H1 (cell line): ENCODE data around the gene TMTC2. TPM values are rescaled to one million over a fixed set of nuclear protein-coding genes. Genes with fewer than 3 reads are reported as not detected.

Experiments used
- BRCA1 ChIP-seq: IDR thresholded peaks from 2 replicates; pipeline ENCODE4 v1.6.1; 2012; ENCODE audit warnings: low read depth, low read length, improper control_type of control experiment
- TCF12 ChIP-seq: IDR thresholded peaks from 2 replicates; pipeline ENCODE4 v1.6.1; 2011; ENCODE audit warnings: low read depth, mild to moderate bottlenecking, low read length
- polyA plus RNA-seq, 7 experiments: library from polyadenylated mRNA; depleted of rRNA in 3 of 7; stranded (reverse) in 5 of 7; unstranded in 2 of 7; fragments of >200 nt in 5 of 7; fragments of 200-250 nt in 2 of 7; gene quantifications; 1 replicate in 5 of 7; 2 replicates in 1 of 7; 4 replicates in 1 of 7; pipeline versions ENCODE4 v1.2.1 to v1.2.3, GENCODE V29; 2011 to 2013; ENCODE audit warnings: missing spikeins in 2 of 7, mixed read lengths in 2 of 7
- total RNA-seq: library from RNA; stranded (reverse); fragmentation: NEBNext Ultra II Directional; extraction: Animal tissue kit (Norgen Biotek cat#: 25700); gene quantifications from 2 replicates; pipeline ENCODE4 v1.2.1, GENCODE V29; 2021

Gene TMTC2
- total and polyA plus RNA-seq, 2 of the 8 experiments (the other 6 are each of a cell fraction or from before 2014, with no cell fraction given), result 2.3 to 3.9 TPM

DNA sequence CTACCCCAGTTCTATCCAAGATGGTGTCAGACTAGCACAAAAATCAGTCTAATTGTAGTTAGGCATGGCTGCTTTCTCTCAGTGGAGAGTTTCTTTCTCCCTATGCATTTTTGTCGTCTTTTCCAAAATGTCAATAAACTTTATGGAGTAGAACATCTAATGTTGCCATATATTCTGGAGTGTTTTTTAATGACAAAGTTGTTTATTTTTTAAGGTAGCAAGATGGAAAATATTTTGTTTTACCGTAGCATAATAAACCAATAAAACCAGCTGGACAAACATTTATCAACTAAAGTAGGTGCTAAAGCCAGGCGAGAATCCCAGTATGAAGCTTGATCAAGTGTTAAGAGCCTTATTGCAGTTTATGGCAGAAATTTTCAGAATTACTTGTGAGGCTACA lies 146.3 kb downstream of the TMTC2 start (continued):
- TF ChIP-seq TCF12 (no peak), BRCA1 (no peak)
